HL-60 (cell line): ENCODE measurements around the gene COQ2.

Source experiments
- CTCF ChIP-seq: IDR thresholded peaks from one replicate; pipeline ENCODE4 v1.5.1; 2011; ENCODE audit warnings: low read length, control low read depth, inconsistent platforms; ENCODE audit not compliant: insufficient read depth
- GABPA ChIP-seq: IDR thresholded peaks from 2 replicates; pipeline ENCODE4 v1.6.1; 2012; ENCODE audit warnings: low read depth
- POLR2AphosphoS5 ChIP-seq: IDR thresholded peaks from 2 replicates; pipeline ENCODE4 v1.6.1; 2012; ENCODE audit warnings: low read depth
- SPI1 ChIP-seq: IDR thresholded peaks from 2 replicates; pipeline ENCODE4 v1.6.1; 2012; ENCODE audit warnings: low read depth, mild to moderate bottlenecking, borderline replicate concordance

DNA sequence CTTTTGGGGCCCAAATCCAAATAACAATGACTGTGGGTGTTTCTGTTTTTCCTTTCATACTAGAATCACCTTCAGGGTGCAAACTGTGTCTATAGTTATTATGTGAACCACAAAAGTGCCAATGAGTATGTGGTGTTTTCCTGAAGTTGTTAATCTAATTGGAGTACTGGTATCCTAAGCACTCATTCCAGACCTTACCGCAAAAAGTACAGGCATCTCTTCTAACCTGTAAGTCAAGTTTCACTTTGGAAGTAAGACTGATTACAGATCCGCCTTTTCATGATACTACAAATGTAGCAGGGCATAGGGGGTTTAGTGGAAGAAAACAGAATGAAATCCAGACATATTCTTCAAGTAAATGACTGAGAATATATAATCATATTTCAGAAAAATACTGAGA, 16.1 kb downstream of the COQ2 start:
- no peak for TF ChIP-seq POLR2AphosphoS5
- TF ChIP-seq GABPA = no peak
- TF ChIP-seq CTCF = no peak
- no peak for TF ChIP-seq SPI1
